ENCODE data around the gene TRABD2B. TPM values are rescaled to one million over a fixed set of nuclear protein-coding genes. Genes with fewer than 3 reads are reported as not detected.

Gene TRABD2B
- total RNA-seq, 1 experiment from 2014 or later, result 0.05 TPM

DNA sequence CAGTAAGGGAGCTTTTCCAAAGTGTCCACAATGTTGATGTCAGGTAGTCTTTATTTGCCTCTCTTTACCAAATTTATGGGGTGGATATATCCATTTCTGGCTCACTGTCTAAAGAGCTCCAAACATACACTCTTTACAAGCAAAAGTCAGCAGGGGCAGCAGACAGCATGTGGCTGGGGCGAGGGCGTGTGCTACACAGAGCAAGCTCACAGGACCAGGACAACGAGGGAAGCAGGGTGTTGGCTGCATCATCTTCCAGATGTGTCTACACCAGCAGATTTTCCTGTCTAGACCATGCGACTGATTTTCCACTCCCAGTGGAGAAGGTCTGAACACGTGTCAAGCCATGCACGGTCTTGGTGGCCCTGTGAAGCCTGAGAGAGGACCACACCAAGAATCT lies 123.8 kb downstream of the TRABD2B start:
- BruUV-seq (replicated peaks), result no TSS peak
- Histone ChIP-seq H3K27ac (ENCODE audit: low read depth, low read length) (no peak overlapping the region), H3K9me3 (ENCODE audit: control insufficient read depth in 1 of 2, insufficient read depth in 1 of 2, low read depth in 1 of 2, low read length in 2 of 2) (no peaks in the 10 kb centered on the region), H3K4me2 (ENCODE audit: low read length) (no peak overlapping the region), H3K79me2 (ENCODE audit: insufficient read depth, low read length) (no peaks in the 10 kb centered on the region), H4K20me1 (ENCODE audit: insufficient read depth) (no peaks in the 10 kb centered on the region), H3K4me1 (ENCODE audit: control insufficient read depth in 1 of 2, insufficient read depth in 2 of 2, low read length in 2 of 2) (peaks cover 7 to 13% of the 10 kb centered on the region in 2 experiments), H3K9ac (ENCODE audit: low read length) (no peak overlapping the region), H3K27me3 (ENCODE audit: insufficient read depth, low read length) (peaks cover 8% of the 10 kb centered on the region; the same call in 1 of the 2 replicates), H3K36me3 (ENCODE audit: control insufficient read depth in 1 of 2, insufficient read depth in 2 of 2, low read length in 2 of 2) (no peaks in the 10 kb centered on the region), H2AFZ (ENCODE audit: low read depth, low read length, poor library complexity, severe bottlenecking) (no peak overlapping the region), H3K4me3 (replicated peaks in 1 of 2; ENCODE audit: low read depth in 1 of 2, low read length in 2 of 2) (no peak overlapping the region), H3K9me2 (ENCODE audit: insufficient read depth) (no peaks in the 10 kb centered on the region)
- ChIA-PET POLR2A (no interaction called here), RAD21 (ENCODE audit: low non-redundant PET in 1 of 2, low total read pairs in 2 of 2, uncharacterized antibody in 2 of 2, unreplicated experiment in 2 of 2) (no interaction called here), CTCF (no interaction called here)
- TF ChIP-seq FOSL1 (IDR thresholded peaks at IDR 0.05; ENCODE audit: low read depth) (no peak), EZH2phosphoT487 (IDR thresholded peaks at IDR 0.05; ENCODE audit: borderline replicate concordance) (no peak), JUND (IDR thresholded peaks at IDR 0.05) (no peak), EGR1 (IDR thresholded peaks at IDR 0.05; ENCODE audit: low read depth) (no peak), CEBPB (IDR thresholded peaks at IDR 0.05; ENCODE audit: low read depth) (no peak), CBX3 (IDR thresholded peaks at IDR 0.05; ENCODE audit: low read depth) (no peak), RAD21 (IDR thresholded peaks at IDR 0.05; ENCODE audit: low read depth) (no peak), ZNF274 (IDR thresholded peaks at IDR 0.05; ENCODE audit: low read depth, low read length) (no peak), SP1 (IDR thresholded peaks at IDR 0.05; ENCODE audit: low read depth) (no peak), POLR2A (IDR thresholded peaks at IDR 0.05; ENCODE audit: borderline replicate concordance, extremely low read depth, insufficient read depth, insufficient read length) (no peak), TCF7L2 (IDR thresholded peaks at IDR 0.05; ENCODE audit: borderline replicate concordance, extremely low read depth, insufficient read depth, insufficient read length) (no peak), SRF (IDR thresholded peaks at IDR 0.05; ENCODE audit: low read depth) (no peak), ZFX (IDR thresholded peaks at IDR 0.05) (no peak), YY1 (IDR thresholded peaks at IDR 0.05; ENCODE audit: extremely low read depth, insufficient replicate concordance, low read depth, low read length) (no peak), ELF1 (IDR thresholded peaks at IDR 0.05; ENCODE audit: borderline replicate concordance, low read depth) (no peak)
- TF ChIP-seq, protein P1, sequence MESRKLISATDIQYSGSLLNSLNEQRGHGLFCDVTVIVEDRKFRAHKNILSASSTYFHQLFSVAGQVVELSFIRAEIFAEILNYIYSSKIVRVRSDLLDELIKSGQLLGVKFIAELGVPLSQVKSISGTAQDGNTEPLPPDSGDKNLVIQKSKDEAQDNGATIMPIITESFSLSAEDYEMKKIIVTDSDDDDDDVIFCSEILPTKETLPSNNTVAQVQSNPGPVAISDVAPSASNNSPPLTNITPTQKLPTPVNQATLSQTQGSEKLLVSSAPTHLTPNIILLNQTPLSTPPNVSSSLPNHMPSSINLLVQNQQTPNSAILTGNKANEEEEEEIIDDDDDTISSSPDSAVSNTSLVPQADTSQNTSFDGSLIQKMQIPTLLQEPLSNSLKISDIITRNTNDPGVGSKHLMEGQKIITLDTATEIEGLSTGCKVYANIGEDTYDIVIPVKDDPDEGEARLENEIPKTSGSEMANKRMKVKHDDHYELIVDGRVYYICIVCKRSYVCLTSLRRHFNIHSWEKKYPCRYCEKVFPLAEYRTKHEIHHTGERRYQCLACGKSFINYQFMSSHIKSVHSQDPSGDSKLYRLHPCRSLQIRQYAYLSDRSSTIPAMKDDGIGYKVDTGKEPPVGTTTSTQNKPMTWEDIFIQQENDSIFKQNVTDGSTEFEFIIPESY (IDR thresholded peaks at IDR 0.05; ENCODE audit: extremely low read depth, insufficient replicate concordance, low read length), result no peak
- TF ChIP-seq, protein P2, sequence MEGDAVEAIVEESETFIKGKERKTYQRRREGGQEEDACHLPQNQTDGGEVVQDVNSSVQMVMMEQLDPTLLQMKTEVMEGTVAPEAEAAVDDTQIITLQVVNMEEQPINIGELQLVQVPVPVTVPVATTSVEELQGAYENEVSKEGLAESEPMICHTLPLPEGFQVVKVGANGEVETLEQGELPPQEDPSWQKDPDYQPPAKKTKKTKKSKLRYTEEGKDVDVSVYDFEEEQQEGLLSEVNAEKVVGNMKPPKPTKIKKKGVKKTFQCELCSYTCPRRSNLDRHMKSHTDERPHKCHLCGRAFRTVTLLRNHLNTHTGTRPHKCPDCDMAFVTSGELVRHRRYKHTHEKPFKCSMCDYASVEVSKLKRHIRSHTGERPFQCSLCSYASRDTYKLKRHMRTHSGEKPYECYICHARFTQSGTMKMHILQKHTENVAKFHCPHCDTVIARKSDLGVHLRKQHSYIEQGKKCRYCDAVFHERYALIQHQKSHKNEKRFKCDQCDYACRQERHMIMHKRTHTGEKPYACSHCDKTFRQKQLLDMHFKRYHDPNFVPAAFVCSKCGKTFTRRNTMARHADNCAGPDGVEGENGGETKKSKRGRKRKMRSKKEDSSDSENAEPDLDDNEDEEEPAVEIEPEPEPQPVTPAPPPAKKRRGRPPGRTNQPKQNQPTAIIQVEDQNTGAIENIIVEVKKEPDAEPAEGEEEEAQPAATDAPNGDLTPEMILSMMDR (IDR thresholded peaks at IDR 0.05 in 2 of 3, conservative IDR thresholded peaks at IDR 0.05 in 1 of 3; ENCODE audit: borderline replicate concordance in 1 of 3, insufficient read depth in 1 of 3, low read depth in 2 of 3, low read length in 2 of 3), result no peak
- TF ChIP-seq, protein P3, sequence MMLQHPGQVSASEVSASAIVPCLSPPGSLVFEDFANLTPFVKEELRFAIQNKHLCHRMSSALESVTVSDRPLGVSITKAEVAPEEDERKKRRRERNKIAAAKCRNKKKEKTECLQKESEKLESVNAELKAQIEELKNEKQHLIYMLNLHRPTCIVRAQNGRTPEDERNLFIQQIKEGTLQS (IDR thresholded peaks at IDR 0.05), result no peak
- TF ChIP-seq, protein P4, sequence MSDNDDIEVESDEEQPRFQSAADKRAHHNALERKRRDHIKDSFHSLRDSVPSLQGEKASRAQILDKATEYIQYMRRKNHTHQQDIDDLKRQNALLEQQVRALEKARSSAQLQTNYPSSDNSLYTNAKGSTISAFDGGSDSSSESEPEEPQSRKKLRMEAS (IDR thresholded peaks at IDR 0.05), result no peak
- no peak for DNase-seq (ENCODE audit: low read depth, low spot score)
- no peak for ATAC-seq
- intact Hi-C loops (cut with micrococcal nuclease), result no loop called here

All from HCT116 (cell line).